H9 (cell line): ENCODE results near the gene UTF1. TPM values are rescaled to one million over a fixed set of nuclear protein-coding genes. Genes with fewer than 3 reads are reported as not detected.

Experiments used
- DNase-seq: peaks from one replicate; pipeline ENCODE4 v3.0.0-alpha.2; 2017
- H2AFZ ChIP-seq: one replicate; pipeline ENCODE4 v1.6.1; 2013; ENCODE audit warnings: mild to moderate bottlenecking, low read length, control low read depth, moderate library complexity
- H2AK5ac ChIP-seq: 2 replicates; pipeline ENCODE4 v1.6.1; 2013; ENCODE audit warnings: low read length, control low read depth, mixed read lengths; ENCODE audit not compliant: insufficient read length
- H2BK120ac ChIP-seq: one replicate; pipeline ENCODE4 v1.6.1; 2013; ENCODE audit warnings: low read depth, mild to moderate bottlenecking, low read length, control low read depth, inconsistent platforms; ENCODE audit not compliant: poor library complexity, severe bottlenecking
- H2BK12ac ChIP-seq: 2 replicates; pipeline ENCODE4 v1.6.1; 2013; ENCODE audit warnings: low read length, control low read depth, mixed read lengths, low read depth; ENCODE audit not compliant: insufficient read length
- H2BK15ac ChIP-seq: 2 replicates; pipeline ENCODE4 v1.6.1; 2013; ENCODE audit warnings: low read depth, low read length, control low read depth
- H2BK20ac ChIP-seq: one replicate; pipeline ENCODE4 v1.6.1; 2013; ENCODE audit warnings: low read depth, mild to moderate bottlenecking, low read length, control low read depth, inconsistent platforms; ENCODE audit not compliant: poor library complexity, severe bottlenecking
- H2BK5ac ChIP-seq: 2 replicates; pipeline ENCODE4 v1.6.1; 2013; ENCODE audit warnings: low read length, control low read depth, mixed read lengths; ENCODE audit not compliant: insufficient read length
- H3K14ac ChIP-seq: 2 replicates; pipeline ENCODE4 v1.6.1; 2013; ENCODE audit warnings: low read length, control low read depth; ENCODE audit not compliant: insufficient read depth
- H3K18ac ChIP-seq: 2 replicates; pipeline ENCODE4 v1.6.1; 2013; ENCODE audit warnings: low read depth, mild to moderate bottlenecking, mixed read lengths, low read length, control low read depth; ENCODE audit not compliant: insufficient read length
- H3K23ac ChIP-seq: 2 replicates; pipeline ENCODE4 v1.6.1; 2013; ENCODE audit warnings: low read length, control low read depth, mixed read lengths, low read depth; ENCODE audit not compliant: insufficient read length
- H3K23me2 ChIP-seq: 2 replicates; pipeline ENCODE4 v1.6.1; 2013; ENCODE audit warnings: low read depth, mild to moderate bottlenecking, mixed read lengths, low read length, control low read depth; ENCODE audit not compliant: insufficient read length, poor library complexity, severe bottlenecking
- H3K27ac ChIP-seq: 2 replicates; pipeline ENCODE4 v1.5.1; 2013; ENCODE audit warnings: low read length, control low read depth, mixed read lengths, low read depth; ENCODE audit not compliant: insufficient read length
- H3K27me3 ChIP-seq: 2 replicates; pipeline ENCODE4 v1.6.1; 2013; ENCODE audit warnings: low read length, control low read depth, inconsistent platforms; ENCODE audit not compliant: insufficient read depth
- H3K4ac ChIP-seq: 2 replicates; pipeline ENCODE4 v1.6.1; 2013; ENCODE audit warnings: low read depth, mild to moderate bottlenecking, control low read depth, inconsistent platforms, low read length, moderate library complexity
- H3K4me1 ChIP-seq: 2 replicates; pipeline ENCODE4 v1.6.1; 2013; ENCODE audit warnings: low read length, control low read depth, inconsistent platforms; ENCODE audit not compliant: insufficient read depth
- H3K4me2 ChIP-seq: 2 replicates; pipeline ENCODE4 v1.6.1; 2013; ENCODE audit warnings: low read length, control low read depth, mixed read lengths; ENCODE audit not compliant: insufficient read length, insufficient read depth
- H3K56ac ChIP-seq: 2 replicates; pipeline ENCODE4 v1.6.1; 2013; ENCODE audit warnings: low read depth, mild to moderate bottlenecking, mixed read lengths, low read length, control low read depth; ENCODE audit not compliant: insufficient read length
- H3K79me1 ChIP-seq: 2 replicates; pipeline ENCODE4 v1.6.1; 2013; ENCODE audit warnings: low read depth, mild to moderate bottlenecking, moderate library complexity, low read length, control low read depth, inconsistent platforms; ENCODE audit not compliant: insufficient read depth, poor library complexity, severe bottlenecking
- H3K79me2 ChIP-seq: 2 replicates; pipeline ENCODE4 v1.6.1; 2013; ENCODE audit warnings: low read length, control low read depth, inconsistent platforms; ENCODE audit not compliant: insufficient read depth
- H3K9ac ChIP-seq: 2 replicates; pipeline ENCODE4 v1.6.1; 2013; ENCODE audit warnings: low read length, control low read depth, mixed read lengths; ENCODE audit not compliant: insufficient read length; ENCODE audit errors: extremely low read depth
- H3K9me3 ChIP-seq: one replicate; pipeline ENCODE4 v1.6.1; 2013; ENCODE audit warnings: low read depth, low read length, inconsistent platforms; ENCODE audit not compliant: control insufficient read depth
- H3T11ph ChIP-seq: one replicate; pipeline ENCODE4 v1.6.1; 2013; ENCODE audit warnings: mild to moderate bottlenecking, low read length, control low read depth, inconsistent platforms
- H4K20me1 ChIP-seq: one replicate; pipeline ENCODE4 v1.6.1; 2013; ENCODE audit not compliant: control insufficient read depth, insufficient read length, insufficient read depth
- H4K5ac ChIP-seq: 2 replicates; pipeline ENCODE4 v1.6.1; 2013; ENCODE audit warnings: low read depth, mild to moderate bottlenecking, mixed read lengths, low read length, control low read depth; ENCODE audit not compliant: insufficient read length
- H4K8ac ChIP-seq: replicated peaks from 2 replicates; pipeline ENCODE4 v1.6.1; 2013; ENCODE audit warnings: low read length, control low read depth, mixed read lengths, low read depth; ENCODE audit not compliant: insufficient read length
- H4K91ac ChIP-seq: 2 replicates; pipeline ENCODE4 v1.6.1; 2013; ENCODE audit warnings: low read depth, mild to moderate bottlenecking, moderate library complexity, mixed read lengths, low read length, control low read depth; ENCODE audit not compliant: insufficient read length
- H3K27ac Mint-ChIP-seq, 3 experiments: 2 replicates in 2 of 3; 3 replicates in 1 of 3; pipeline ENCODE4 v1.8.0; 2020 to 2021; ENCODE audit warnings: mixed read lengths in 3 of 3, mild to moderate bottlenecking in 1 of 3, moderate library complexity in 1 of 3
- H3K27me3 Mint-ChIP-seq: 2 replicates; pipeline ENCODE4 v1.8.0; 2021; ENCODE audit warnings: low read depth, mild to moderate bottlenecking, moderate library complexity, mixed read lengths
- H3K36me3 Mint-ChIP-seq, 3 experiments: 2 replicates in 2 of 3; 3 replicates in 1 of 3; pipeline ENCODE4 v1.8.0; 2020 to 2021; ENCODE audit warnings: low read depth in 3 of 3, mixed read lengths in 3 of 3; ENCODE audit not compliant: insufficient read depth in 1 of 3
- H3K4me1 Mint-ChIP-seq, 2 experiments: 2 replicates each; pipeline ENCODE4 v1.8.0; 2020; ENCODE audit warnings: mixed read lengths in 2 of 2
- H3K4me3 Mint-ChIP-seq, 2 experiments: 2 replicates in 1 of 2; 3 replicates in 1 of 2; pipeline ENCODE4 v1.8.0; 2020 to 2021; ENCODE audit warnings: mild to moderate bottlenecking in 2 of 2, mixed read lengths in 2 of 2, moderate library complexity in 1 of 2
- H3K9me3 Mint-ChIP-seq, 2 experiments: 2 replicates in 1 of 2; 3 replicates in 1 of 2; pipeline ENCODE4 v1.8.0; 2020; ENCODE audit warnings: mild to moderate bottlenecking in 2 of 2, mixed read lengths in 2 of 2, moderate library complexity in 1 of 2
- WGBS: extraction: QIAGEN DNeasy Blood & Tissue Kit; methylation state at CpG from one replicate; pipeline ENCODE4 v1.1.7; 2013; ENCODE audit warnings: missing lambda C conversion rate, low lambda C conversion rate, mixed read lengths; ENCODE audit not compliant: insufficient read length; ENCODE audit errors: extremely low coverage; 5-methylcytosine and 5-hydroxymethylcytosine counted together
- total RNA-seq: library from RNA; stranded (reverse); gene quantifications from 2 replicates; pipeline ENCODE4 v1.2.1, GENCODE V29; 2021
- TF ChIP-seq, protein P1 (sequence below): fragments of 200-600 bp; sonication (generic); conservative IDR thresholded peaks from 3 replicates; pipeline ENCODE4 v1.8.0; 2021; ENCODE audit warnings: antibody characterized with exemption, mild to moderate bottlenecking

UTF1 gene
- total RNA-seq, 1 experiment from 2014 or later = 31.5 TPM

DNA sequence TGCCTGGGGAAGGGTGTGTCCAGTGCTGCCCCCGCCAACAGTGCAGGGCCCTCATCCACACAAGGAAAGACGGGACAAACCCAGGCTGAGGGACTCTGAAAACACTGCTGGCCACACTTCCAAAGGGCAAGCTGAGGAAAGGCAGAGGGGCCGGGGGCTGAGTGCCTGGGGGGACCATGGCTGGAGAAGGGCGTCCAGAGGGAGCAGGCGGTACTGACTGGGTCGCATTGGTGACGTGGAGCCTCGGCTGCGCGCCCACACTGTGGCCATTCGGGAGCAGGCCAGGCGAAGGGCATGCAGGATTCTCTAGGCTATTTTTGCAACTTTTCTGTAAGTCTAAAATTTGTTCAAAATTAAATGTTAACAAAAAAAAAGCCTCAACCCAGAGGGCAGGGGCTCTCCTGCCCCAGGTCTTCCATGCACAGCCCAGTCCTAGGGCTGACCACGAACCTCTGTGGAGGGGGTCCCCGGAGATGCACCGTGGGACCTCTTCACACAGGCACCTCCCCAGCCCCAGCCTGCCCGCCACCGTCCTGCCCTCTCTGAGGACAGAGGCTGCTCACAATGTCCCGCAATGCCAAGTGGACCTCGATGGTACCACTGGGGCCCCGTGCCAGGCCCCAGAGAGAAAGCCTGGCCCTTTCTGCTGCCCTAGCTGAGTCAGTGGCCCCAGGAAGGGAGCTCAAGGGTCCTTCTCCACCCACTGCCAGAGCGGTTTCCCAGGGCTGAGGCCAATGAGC, 36.2 kb downstream of the UTF1 start:
- H3K27me3 Mint-ChIP-seq = peaks cover 19% of the 10 kb centered on the region
- no peak overlapping the region for H3T11ph ChIP-seq

More for the DNA sequence above, 36.2 kb downstream of the UTF1 start:
- Mint-ChIP-seq H3K9me3 (no peaks in the 10 kb centered on the region), H3K4me1 (peaks cover 0 to 10% of the 10 kb centered on the region in 2 experiments; a peak in 3 of 4 replicates), H3K4me3 (no peak overlapping the region), H3K36me3 (no peaks in the 10 kb centered on the region), H3K27ac (no peak overlapping the region)
- Histone ChIP-seq H3K27me3 (no peaks in the 10 kb centered on the region; the same call in 1 of the 2 replicates), H2BK15ac (no peak overlapping the region), H2AFZ (no peak overlapping the region), H2AK5ac (no peak overlapping the region), H3K23ac (no peak overlapping the region), H3K4me1 (no peaks in the 10 kb centered on the region), H2BK20ac (no peak overlapping the region), H3K18ac (no peak overlapping the region), H4K91ac (no peak overlapping the region), H3K14ac (no peak overlapping the region), H2BK12ac (no peak overlapping the region), H3K79me1 (no peaks in the 10 kb centered on the region), H3K4ac (no peak overlapping the region), H3K56ac (no peak overlapping the region), H3K9me3 (no peaks in the 10 kb centered on the region), H3K4me2 (no peak overlapping the region), H3K9ac (no peak overlapping the region), H3K79me2 (no peaks in the 10 kb centered on the region), H4K20me1 (peaks cover 3% of the 10 kb centered on the region), H3K23me2 (peaks cover 6% of the 10 kb centered on the region), H4K5ac (no peak overlapping the region), H4K8ac (no peak overlapping the region), H3K27ac (no peak overlapping the region), H2BK5ac (no peak overlapping the region), H2BK120ac (no peak overlapping the region)
- no CpG with 5 or more reads among the region's 21 CpGs for WGBS
- DNase-seq = no peak
- TF ChIP-seq, protein P1, sequence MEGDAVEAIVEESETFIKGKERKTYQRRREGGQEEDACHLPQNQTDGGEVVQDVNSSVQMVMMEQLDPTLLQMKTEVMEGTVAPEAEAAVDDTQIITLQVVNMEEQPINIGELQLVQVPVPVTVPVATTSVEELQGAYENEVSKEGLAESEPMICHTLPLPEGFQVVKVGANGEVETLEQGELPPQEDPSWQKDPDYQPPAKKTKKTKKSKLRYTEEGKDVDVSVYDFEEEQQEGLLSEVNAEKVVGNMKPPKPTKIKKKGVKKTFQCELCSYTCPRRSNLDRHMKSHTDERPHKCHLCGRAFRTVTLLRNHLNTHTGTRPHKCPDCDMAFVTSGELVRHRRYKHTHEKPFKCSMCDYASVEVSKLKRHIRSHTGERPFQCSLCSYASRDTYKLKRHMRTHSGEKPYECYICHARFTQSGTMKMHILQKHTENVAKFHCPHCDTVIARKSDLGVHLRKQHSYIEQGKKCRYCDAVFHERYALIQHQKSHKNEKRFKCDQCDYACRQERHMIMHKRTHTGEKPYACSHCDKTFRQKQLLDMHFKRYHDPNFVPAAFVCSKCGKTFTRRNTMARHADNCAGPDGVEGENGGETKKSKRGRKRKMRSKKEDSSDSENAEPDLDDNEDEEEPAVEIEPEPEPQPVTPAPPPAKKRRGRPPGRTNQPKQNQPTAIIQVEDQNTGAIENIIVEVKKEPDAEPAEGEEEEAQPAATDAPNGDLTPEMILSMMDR = no peak
